SKM-1 (cell line): ENCODE data around the gene FAM83B.
"Not testable (repeated sequence)": the region's sequence is repeated elsewhere in the genome, so short reads cannot be mapped to it uniquely, and the experiment has no call there.

Source experiments
- DNase-seq: peaks from one replicate; lab custom pipeline; 2025; ENCODE audit not compliant: unreplicated experiment; lab: John Stamatoyannopoulos, UW

FAM83B gene

GRCh38 chr6:54860132-54860531, 13.6 kb downstream of the FAM83B start:
- no peak for DNase-seq

- DNase-seq, result no peak
These were observed 14.2 kb downstream of the FAM83B start for GRCh38 chr6:54860739-54861138.

GRCh38 chr6:54861905-54862616, 15.5 kb downstream of the FAM83B start:
- no peak for DNase-seq

GRCh38 chr6:54864272-54864671, 17.7 kb downstream of the FAM83B start:
- no peak for DNase-seq

GRCh38 chr6:54865091-54865631, 18.6 kb downstream of the FAM83B start:
- DNase-seq, result no peak

- DNase-seq, result no peak
These were observed 22.0 kb downstream of the FAM83B start for GRCh38 chr6:54868556-54868955.

- no peak for DNase-seq
These were observed 27.0 kb downstream of the FAM83B start for GRCh38 chr6:54873599-54873998.

GRCh38 chr6:54874349-54875048, 27.9 kb downstream of the FAM83B start:
- DNase-seq, result no peak

- no peak for DNase-seq
These were observed 29.0 kb downstream of the FAM83B start for GRCh38 chr6:54875539-54875938.

- no peak for DNase-seq
These were observed 29.8 kb downstream of the FAM83B start for GRCh38 chr6:54876365-54876764.

- no peak for DNase-seq
These were observed 30.3 kb downstream of the FAM83B start for GRCh38 chr6:54876871-54877270.

GRCh38 chr6:54877713-54878317, 31.2 kb downstream of the FAM83B start:
- DNase-seq, result no peak

GRCh38 chr6:54878718-54879117, 32.1 kb downstream of the FAM83B start:
- no peak for DNase-seq

GRCh38 chr6:54879188-54879985, 32.8 kb downstream of the FAM83B start:
- DNase-seq, result no peak

- no peak for DNase-seq
These were observed 34.6 kb downstream of the FAM83B start for GRCh38 chr6:54881067-54881730.

GRCh38 chr6:54881891-54882290, 35.3 kb downstream of the FAM83B start:
- DNase-seq, result not testable (repeated sequence)

GRCh38 chr6:54886932-54887584, 40.5 kb downstream of the FAM83B start:
- DNase-seq, result no peak

GRCh38 chr6:54891536-54891935, 45.0 kb downstream of the FAM83B start:
- no peak for DNase-seq

- DNase-seq, result no peak
These were observed 46.3 kb downstream of the FAM83B start for GRCh38 chr6:54892831-54893230.

GRCh38 chr6:54893818-54894217, 47.2 kb downstream of the FAM83B start:
- DNase-seq, result no peak
